NCI-H526 (cell line): ENCODE results near the gene STRADB.

ENCODE experiments used
- DNase-seq, 2 experiments: peaks; one replicate each; lab custom pipeline; 2025; lab: John Stamatoyannopoulos, UW

Gene STRADB

GRCh38 chr2:201467666-201468065 is 16.1 kb downstream of the STRADB start:
- no peak for DNase-seq

DNA sequence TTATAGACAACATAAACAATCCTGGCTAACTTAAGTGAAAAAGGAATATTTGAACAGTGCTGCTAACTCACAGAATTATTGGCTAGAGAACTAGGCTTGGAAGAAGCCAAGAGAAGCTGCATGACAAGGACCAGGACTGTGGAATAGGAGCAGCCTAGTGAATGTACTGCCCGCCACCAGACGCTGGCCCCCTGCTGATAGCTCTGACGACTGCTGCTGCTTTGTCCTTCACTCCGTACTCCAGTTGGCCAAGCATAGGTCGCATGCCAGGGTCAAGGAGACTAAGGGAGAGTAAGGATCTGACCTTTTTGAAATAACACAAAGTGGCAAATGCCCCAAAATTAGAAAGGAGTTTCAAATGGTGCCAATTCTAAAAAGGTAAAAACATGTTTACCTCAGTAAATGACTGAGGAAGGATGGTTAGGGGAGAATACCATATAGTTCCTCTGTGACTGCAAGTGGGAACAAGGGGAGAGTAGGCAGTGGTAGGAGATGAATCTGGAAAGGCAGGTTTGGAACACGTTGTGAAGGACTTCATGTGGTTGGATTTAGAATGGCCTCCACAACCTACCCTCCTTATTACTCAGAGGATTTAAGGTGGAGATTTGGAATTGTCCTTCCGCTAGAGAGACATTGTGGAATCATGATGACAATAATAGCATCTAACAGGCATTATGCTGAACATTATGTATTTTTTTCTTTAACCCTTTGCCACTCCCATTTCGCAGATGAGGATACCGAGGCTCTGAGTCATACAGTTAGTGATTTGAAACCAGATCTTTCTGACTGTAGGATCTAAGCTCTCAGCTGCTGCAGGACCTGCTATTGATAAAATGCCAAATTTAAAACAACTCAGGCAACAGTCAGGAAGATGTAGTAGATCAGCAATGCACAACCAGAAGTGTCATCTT is 19.5 kb downstream of the STRADB start:
- DNase-seq, result no peak

GRCh38 chr2:201471732-201472393 is 20.3 kb downstream of the STRADB start:
- no peak for DNase-seq

DNA sequence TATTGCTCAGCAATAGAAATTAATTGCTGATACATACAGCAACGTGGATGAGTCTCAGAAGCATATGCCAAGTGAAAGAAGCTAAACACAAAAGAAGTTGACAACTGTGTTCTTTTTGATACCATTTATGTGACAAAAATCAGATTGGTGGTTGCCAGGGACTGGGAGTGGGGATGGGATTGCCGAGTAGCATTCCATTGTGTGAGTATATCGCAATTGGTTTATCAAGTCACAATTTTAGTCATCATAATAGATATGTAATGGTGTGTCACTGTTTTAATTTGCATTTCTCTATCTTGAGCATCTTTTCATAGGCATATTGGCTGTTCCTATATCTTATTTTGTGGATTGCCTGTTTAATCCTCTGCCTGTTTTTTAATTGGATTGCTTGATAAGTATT is 20.9 kb downstream of the STRADB start:
- DNase-seq, result no peak

- DNase-seq, result no peak
Observed at GRCh38 chr2:201482543-201482942, 31.0 kb downstream of the STRADB start.

DNA sequence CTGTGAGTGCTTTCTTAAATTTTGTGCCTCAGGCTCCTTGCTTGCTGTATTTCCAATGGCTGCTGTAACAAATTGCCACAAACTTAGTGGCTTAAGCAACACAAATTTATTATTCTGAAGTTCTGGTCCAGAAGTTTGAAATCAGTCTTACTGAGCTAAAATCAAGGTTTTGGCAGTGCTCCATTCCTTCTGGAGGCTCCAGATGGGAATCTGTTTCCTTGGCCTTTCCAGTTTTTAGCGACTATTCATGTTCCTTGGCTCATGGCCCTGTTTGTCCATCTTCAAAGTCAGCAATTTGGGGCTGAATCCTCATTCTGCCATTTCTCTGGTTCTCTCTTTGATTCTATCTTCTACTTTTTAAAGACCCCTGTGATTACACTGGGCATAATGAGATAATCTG is 31.8 kb downstream of the STRADB start:
- no peak for DNase-seq

DNA sequence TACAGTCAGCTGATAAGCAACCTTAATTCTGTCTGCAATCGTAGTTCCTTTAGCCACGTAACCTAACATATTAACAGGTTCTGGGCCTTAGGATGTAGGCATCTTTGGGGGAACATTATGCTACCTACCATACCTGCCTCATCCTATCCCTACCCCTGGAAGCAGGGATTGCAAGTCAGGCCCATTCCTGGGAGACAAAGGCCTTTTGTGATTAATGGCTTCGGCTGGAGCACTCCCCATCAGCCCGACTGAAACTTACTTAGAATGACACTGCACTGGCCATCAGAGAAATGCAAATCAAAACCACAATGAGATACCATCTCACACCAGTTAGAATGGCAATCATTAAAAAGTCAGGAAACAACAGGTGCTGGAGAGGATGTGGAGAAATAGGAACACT is 32.2 kb downstream of the STRADB start:
- peak; percentile 25 to 30 for DNase-seq

GRCh38 chr2:201484805-201485204 is 33.3 kb downstream of the STRADB start:
- DNase-seq, result no peak

GRCh38 chr2:201490291-201490690 is 38.8 kb downstream of the STRADB start:
- no peak for DNase-seq

DNA sequence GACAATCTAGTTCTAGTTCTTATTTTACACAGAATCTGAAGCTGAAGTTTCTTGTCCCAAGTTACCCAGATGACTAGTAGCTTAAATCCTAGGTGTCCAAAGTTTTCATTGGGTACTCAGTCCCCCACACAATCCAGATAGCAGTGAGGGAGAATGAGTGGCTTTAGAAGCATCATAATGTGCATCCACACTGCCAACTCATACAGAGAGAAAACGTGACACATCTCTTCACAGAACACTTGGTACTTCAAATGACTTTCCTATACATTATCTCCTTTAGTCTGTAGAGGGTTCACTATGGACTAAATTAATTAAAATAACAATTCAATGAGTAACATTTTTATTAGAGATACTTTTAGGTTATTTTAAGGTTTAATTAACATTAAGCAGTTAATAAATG is 45.2 kb downstream of the STRADB start:
- no peak for DNase-seq

DNA sequence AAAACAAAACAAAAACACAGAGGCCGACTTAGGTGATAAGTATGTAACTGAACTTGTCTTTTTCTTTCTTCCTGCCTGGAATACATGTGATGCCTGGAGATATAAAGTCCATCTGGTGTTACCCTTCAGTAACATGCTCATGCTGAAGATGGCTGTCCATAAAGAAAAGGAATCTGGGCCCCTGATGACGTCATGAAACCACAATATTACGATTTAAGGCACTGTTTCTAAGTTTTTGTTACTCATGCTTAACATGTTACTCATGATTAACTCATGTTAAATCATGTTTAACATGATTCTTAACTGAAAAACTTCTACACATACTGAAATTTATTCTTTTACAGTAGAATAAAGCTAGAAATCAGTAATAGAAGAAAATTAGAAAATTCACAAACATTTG is 49.0 kb downstream of the STRADB start:
- DNase-seq, result no peak

GRCh38 chr2:201502713-201503112 is 51.2 kb downstream of the STRADB start:
- DNase-seq, result no peak

DNA sequence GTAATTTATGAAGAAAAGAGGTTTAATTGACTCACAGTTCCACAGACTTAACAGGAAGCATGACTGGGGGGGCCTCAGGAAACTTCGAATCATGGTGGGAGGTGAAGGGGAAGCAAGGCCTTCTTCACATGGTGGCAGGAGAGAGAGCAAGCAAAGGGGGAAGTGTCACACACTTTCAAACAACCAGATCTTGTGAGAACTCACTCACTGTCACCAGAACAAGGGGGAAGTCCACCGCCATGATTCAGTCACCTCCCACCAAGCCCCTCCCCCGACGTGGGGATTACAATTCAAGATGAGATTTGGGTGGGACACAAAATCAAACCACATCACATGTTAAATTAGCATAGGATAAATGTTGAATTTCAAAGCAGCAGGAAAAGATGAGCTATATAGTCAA is 56.2 kb downstream of the STRADB start:
- no peak for DNase-seq

DNA sequence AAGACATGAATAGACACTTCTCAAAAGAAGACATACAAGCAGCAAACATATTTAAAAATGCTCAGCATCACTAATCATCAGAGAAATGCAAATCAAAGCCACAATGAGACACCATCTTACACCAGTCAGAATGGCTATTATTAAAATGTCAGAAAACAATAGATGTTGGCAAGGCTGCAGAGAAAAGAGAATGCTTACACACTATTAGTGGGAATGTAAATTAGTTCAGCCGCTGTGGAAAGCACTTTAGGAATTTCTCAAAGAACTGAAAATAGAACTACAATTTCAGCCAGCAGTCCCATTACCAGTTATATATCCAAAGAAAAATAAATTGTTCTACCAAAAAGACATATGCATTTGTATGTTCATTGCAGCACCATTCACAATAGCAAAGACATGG is 61.7 kb downstream of the STRADB start:
- no peak for DNase-seq

GRCh38 chr2:201515573-201516246 is 64.2 kb downstream of the STRADB start:
- DNase-seq, result no peak

- DNase-seq, result no peak
Observed at GRCh38 chr2:201517094-201517493, 65.6 kb downstream of the STRADB start.

DNA sequence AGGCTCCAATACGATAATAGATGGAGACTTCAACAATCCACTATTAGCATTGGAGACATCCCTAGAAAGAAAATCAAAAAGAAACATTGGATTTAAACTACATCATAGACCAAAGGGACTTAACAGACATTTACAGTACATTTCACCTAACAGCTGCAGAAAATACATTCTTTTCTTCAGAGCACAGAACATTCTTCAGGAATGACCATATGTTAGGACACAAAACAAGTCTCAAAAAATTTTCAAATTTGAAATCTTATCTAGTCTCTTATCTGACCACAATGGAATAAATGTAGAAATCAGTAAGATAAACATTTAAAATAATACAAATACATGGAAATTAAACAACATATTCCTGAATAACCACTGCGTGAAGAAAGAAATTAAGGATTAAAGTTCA is 68.7 kb downstream of the STRADB start:
- no peak for DNase-seq

DNA sequence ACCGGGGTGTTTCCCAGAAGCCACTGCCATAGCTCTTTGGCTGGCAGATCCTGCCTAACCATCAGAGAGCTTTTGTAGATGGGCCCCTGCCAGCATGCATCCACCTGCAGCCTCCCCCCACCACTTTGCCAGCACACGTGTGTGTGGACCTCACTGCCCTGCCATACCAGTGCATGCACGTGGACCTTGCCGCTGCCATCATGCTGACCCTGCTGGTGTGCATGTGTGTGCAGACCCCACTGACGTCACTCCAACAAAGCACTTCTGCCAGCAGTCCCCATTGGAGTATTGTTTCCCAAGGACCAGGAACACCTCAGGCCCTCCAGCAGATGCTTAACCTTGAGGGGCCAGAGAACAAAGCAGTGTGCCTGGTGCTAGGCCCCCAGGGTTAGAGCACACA is 71.4 kb downstream of the STRADB start:
- no peak for DNase-seq

DNA sequence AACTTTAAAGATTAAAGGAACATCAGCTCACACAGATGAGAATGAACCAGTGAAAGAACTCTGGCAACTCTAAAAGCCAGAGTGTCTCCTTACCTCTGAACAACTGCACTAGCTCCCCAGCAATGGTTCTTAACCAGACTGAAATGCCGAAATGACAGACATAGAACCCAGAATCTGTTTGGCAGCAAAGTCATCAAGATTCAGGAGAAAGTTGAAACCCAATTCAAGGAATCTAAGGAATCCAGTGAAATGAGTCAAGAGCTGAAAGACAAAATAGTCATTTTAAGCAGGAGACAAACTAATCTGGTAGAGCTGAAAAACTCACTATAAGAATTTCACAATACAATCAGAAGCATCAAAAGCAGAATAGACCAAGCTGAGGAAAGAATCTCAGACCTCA is 72.0 kb downstream of the STRADB start:
- DNase-seq, result no peak
